Transverse colon (tissue), 3 donors: Measurements from ENCODE around the gene TAF1.

Experiments
- POLR2A ChIP-seq: fragments of 450-650 bp; IDR thresholded peaks from one replicate; pipeline ENCODE4 v1.6.1; 2016; ENCODE audit warnings: antibody characterized with exemption, mild to moderate bottlenecking, moderate library complexity
- TF ChIP-seq, protein P1 (sequence below), 5 experiments: fragments of 200-600 bp in 3 of 5; fragments of 450-650 bp in 2 of 5; sonication (generic) in 3 of 5; IDR thresholded peaks; 1 replicate in 2 of 5; 2 replicates in 3 of 5; pipeline ENCODE4 v1.5.1; 2016 to 2017; ENCODE audit warnings: antibody characterized with exemption in 5 of 5, inconsistent platforms in 3 of 5, mild to moderate bottlenecking in 2 of 5, moderate library complexity in 1 of 5

DNA sequence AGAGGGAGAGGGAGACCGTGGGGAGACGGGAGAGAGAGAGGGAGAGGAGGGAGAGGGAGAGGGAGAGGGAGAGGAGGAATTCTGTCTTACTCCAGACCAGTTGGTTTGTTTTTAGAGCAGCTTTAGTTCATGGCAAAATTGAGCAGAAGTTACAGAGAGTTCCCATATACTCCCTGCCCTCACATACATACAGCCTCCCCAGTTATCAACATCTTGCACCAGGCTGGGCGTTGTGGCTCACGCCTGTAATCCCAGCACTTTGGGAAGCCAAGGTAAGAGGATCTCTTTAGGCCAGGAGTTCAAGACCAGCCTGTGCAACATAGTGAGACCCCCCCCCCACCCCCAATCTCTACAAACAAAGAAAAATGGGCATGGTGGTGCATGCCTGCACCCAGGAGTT, 86.9 kb downstream of the TAF1 start:
- TF ChIP-seq, protein P1, sequence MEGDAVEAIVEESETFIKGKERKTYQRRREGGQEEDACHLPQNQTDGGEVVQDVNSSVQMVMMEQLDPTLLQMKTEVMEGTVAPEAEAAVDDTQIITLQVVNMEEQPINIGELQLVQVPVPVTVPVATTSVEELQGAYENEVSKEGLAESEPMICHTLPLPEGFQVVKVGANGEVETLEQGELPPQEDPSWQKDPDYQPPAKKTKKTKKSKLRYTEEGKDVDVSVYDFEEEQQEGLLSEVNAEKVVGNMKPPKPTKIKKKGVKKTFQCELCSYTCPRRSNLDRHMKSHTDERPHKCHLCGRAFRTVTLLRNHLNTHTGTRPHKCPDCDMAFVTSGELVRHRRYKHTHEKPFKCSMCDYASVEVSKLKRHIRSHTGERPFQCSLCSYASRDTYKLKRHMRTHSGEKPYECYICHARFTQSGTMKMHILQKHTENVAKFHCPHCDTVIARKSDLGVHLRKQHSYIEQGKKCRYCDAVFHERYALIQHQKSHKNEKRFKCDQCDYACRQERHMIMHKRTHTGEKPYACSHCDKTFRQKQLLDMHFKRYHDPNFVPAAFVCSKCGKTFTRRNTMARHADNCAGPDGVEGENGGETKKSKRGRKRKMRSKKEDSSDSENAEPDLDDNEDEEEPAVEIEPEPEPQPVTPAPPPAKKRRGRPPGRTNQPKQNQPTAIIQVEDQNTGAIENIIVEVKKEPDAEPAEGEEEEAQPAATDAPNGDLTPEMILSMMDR (IDR thresholded peaks at IDR 0.05) = no peak
- no peak for TF ChIP-seq POLR2A
